GM21786 (cell line): ENCODE results near the gene FAM13A.
"Not testable (repeated sequence)": the region's sequence is repeated elsewhere in the genome, so short reads cannot be mapped to it uniquely, and the experiment has no call there.

Experiments used
- ATAC-seq: cut with Tn5 transposase; IDR thresholded peaks from one replicate; pipeline ENCODE4 v1.9.1; 2021; ENCODE audit not compliant: unreplicated experiment

FAM13A gene

GRCh38 chr4:89000844-89001360 lies 56.1 kb downstream of the FAM13A start:
- ATAC-seq: no peak

- no peak for ATAC-seq
These were observed 56.6 kb downstream of the FAM13A start for GRCh38 chr4:89000382-89000781.

- no peak for ATAC-seq
These were observed 57.5 kb downstream of the FAM13A start for GRCh38 chr4:88999392-88999930.

- no peak for ATAC-seq
These were observed 58.1 kb downstream of the FAM13A start for GRCh38 chr4:88998891-88999290.

- ATAC-seq: no peak
These were observed 59.0 kb downstream of the FAM13A start for GRCh38 chr4:88998001-88998400.

GRCh38 chr4:88995874-88996273 lies 61.1 kb downstream of the FAM13A start:
- ATAC-seq: no peak

- ATAC-seq: not testable (repeated sequence)
These were observed 61.7 kb downstream of the FAM13A start for GRCh38 chr4:88995257-88995656.

- no peak for ATAC-seq
These were observed 63.7 kb downstream of the FAM13A start for GRCh38 chr4:88993246-88993645.

GRCh38 chr4:88991746-88992145 lies 65.2 kb downstream of the FAM13A start:
- ATAC-seq: no peak

- ATAC-seq: no peak
These were observed 67.0 kb downstream of the FAM13A start for GRCh38 chr4:88989990-88990389.

- ATAC-seq: no peak
These were observed 71.8 kb downstream of the FAM13A start for GRCh38 chr4:88985088-88985773.

GRCh38 chr4:88982757-88983156 lies 74.2 kb downstream of the FAM13A start:
- ATAC-seq: no peak

GRCh38 chr4:88981993-88982392 lies 75.0 kb downstream of the FAM13A start:
- peak; percentile 92 for ATAC-seq

GRCh38 chr4:88981556-88981955 lies 75.4 kb downstream of the FAM13A start:
- no peak for ATAC-seq

- no peak for ATAC-seq
These were observed 77.7 kb downstream of the FAM13A start for GRCh38 chr4:88979276-88979675.

- ATAC-seq: no peak
These were observed 80.3 kb downstream of the FAM13A start for GRCh38 chr4:88976775-88977035.

- no peak for ATAC-seq
These were observed 80.8 kb downstream of the FAM13A start for GRCh38 chr4:88975958-88976774.

GRCh38 chr4:88971536-88971935 lies 85.4 kb downstream of the FAM13A start:
- ATAC-seq: no peak

- no peak for ATAC-seq
These were observed 87.2 kb downstream of the FAM13A start for GRCh38 chr4:88969746-88970145.

- ATAC-seq: no peak
These were observed 87.7 kb downstream of the FAM13A start for GRCh38 chr4:88969271-88969670.

- ATAC-seq: no peak
These were observed 89.1 kb downstream of the FAM13A start for GRCh38 chr4:88967883-88968331.

GRCh38 chr4:88965053-88965452 lies 91.9 kb downstream of the FAM13A start:
- ATAC-seq: no peak
